Smooth muscle cell (in vitro differentiated cells): ENCODE results near the gene RBM4B. TPM values are rescaled to one million over a fixed set of nuclear protein-coding genes. Genes with fewer than 3 reads are reported as not detected.

Experiments
- DNase-seq: peaks from one replicate; lab custom pipeline; 2025; ENCODE audit not compliant: unreplicated experiment; lab: John Stamatoyannopoulos, UW
- H2AFZ ChIP-seq: fragments of 200-600 bp; sonication (generic); 2 replicates; pipeline ENCODE4 v1.6.0; 2016; ENCODE audit warnings: antibody characterized with exemption, low read depth, mild to moderate bottlenecking
- H3F3A ChIP-seq: fragments of 200-600 bp; sonication (generic); 2 replicates; pipeline ENCODE4 v1.6.0; 2017; ENCODE audit warnings: antibody characterized with exemption, low read depth
- H3K27ac ChIP-seq: fragments of 200-600 bp; sonication (generic); 2 replicates; pipeline ENCODE4 v1.5.1; 2016; ENCODE audit warnings: low read depth, mild to moderate bottlenecking
- H3K27me3 ChIP-seq: fragments of 200-600 bp; sonication (generic); 2 replicates; pipeline ENCODE4 v1.6.1; 2016; ENCODE audit warnings: low read depth, mild to moderate bottlenecking
- H3K36me3 ChIP-seq: fragments of 200-600 bp; sonication (generic); 2 replicates; pipeline ENCODE4 v1.5.1; 2016; ENCODE audit warnings: low read depth
- H3K4me1 ChIP-seq: fragments of 200-600 bp; sonication (generic); 2 replicates; pipeline ENCODE4 v1.5.1; 2016; ENCODE audit warnings: low read depth
- H3K4me2 ChIP-seq: fragments of 200-600 bp; sonication (generic); 2 replicates; pipeline ENCODE4 v1.6.0; 2016; ENCODE audit warnings: mild to moderate bottlenecking
- H3K4me3 ChIP-seq: fragments of 200-600 bp; sonication (generic); 2 replicates; pipeline ENCODE4 v1.5.1; 2016; ENCODE audit warnings: mild to moderate bottlenecking
- H3K79me2 ChIP-seq: fragments of 200-600 bp; sonication (generic); 2 replicates; pipeline ENCODE4 v1.6.0; 2016; ENCODE audit warnings: low read depth, mild to moderate bottlenecking
- H3K9ac ChIP-seq: fragments of 200-600 bp; sonication (generic); 2 replicates; pipeline ENCODE4 v1.6.0; 2016; ENCODE audit warnings: low read depth
- H3K9me3 ChIP-seq: fragments of 200-600 bp; sonication (generic); replicated peaks from 2 replicates; pipeline ENCODE4 v1.5.1; 2016; ENCODE audit warnings: low read depth
- H4K20me1 ChIP-seq: fragments of 200-600 bp; sonication (generic); 2 replicates; pipeline ENCODE4 v1.6.0; 2016; ENCODE audit warnings: low read depth
- CTCF ChIP-seq: fragments of 200-600 bp; sonication (generic); IDR thresholded peaks from 2 replicates; pipeline ENCODE4 v1.5.1; 2017; ENCODE audit warnings: borderline replicate concordance, mild to moderate bottlenecking, antibody characterized with exemption; ENCODE audit not compliant: insufficient read depth, poor library complexity, severe bottlenecking
- WGBS: methylation state at CpG from one replicate; pipeline ENCODE4 v1.1.7; 2016; ENCODE audit warnings: low lambda C conversion rate; 5-methylcytosine and 5-hydroxymethylcytosine counted together
- polyA plus RNA-seq: library from polyadenylated mRNA; unstranded; fragments of >200 nt; fragmentation: Nextera tagmentation; extraction: Ambion mirVana; gene quantifications from 2 replicates; pipeline ENCODE4 v1.2.1, GENCODE V29; 2016
- total RNA-seq: library from RNA; depleted of rRNA; stranded (reverse); fragments of >200 nt; gene quantifications from 2 replicates; pipeline ENCODE4 v1.2.3, GENCODE V29; 2014

RBM4B gene
- total and polyA plus RNA-seq, 2 experiments from 2014 or later, result 17.0 to 17.8 TPM

GRCh38 chr11:66676282-66676919 lies 1.3 kb downstream of the RBM4B start:
- Histone ChIP-seq H3K4me2 (peak overlapping the region; percentile 92), H3K36me3 (no peaks in the 10 kb centered on the region), H3K27me3 (no peaks in the 10 kb centered on the region), H4K20me1 (peaks cover 47% of the 10 kb centered on the region), H3K9ac (peak overlapping the region; percentile 97), H3F3A (no peaks in the 10 kb centered on the region), H3K79me2 (peaks cover 57% of the 10 kb centered on the region), H3K9me3 (no peaks in the 10 kb centered on the region), H3K27ac (peak overlapping the region; percentile 98), H2AFZ (no peak overlapping the region), H3K4me1 (peaks cover 20% of the 10 kb centered on the region), H3K4me3 (peak overlapping the region; percentile 83)
- DNase-seq, result no peak
- 83% methylated on average over 16 of the region's 16 CpGs for WGBS
- no peak for TF ChIP-seq CTCF

GRCh38 chr11:66674964-66675602 lies 2.6 kb downstream of the RBM4B start:
- Histone ChIP-seq H3K27ac (no peak overlapping the region), H3K4me2 (peak overlapping the region; percentile 92), H3K9ac (no peak overlapping the region), H4K20me1 (peaks cover 60% of the 10 kb centered on the region), H3K4me1 (peaks cover 20% of the 10 kb centered on the region), H3K79me2 (peaks cover 70% of the 10 kb centered on the region), H3K4me3 (peak overlapping the region; percentile 83), H3K9me3 (no peaks in the 10 kb centered on the region), H3K36me3 (no peaks in the 10 kb centered on the region), H3F3A (no peaks in the 10 kb centered on the region), H3K27me3 (no peaks in the 10 kb centered on the region), H2AFZ (no peak overlapping the region)
- WGBS, result 97% methylated on average over 2 of the region's 2 CpGs
- TF ChIP-seq CTCF, result no peak
- no peak for DNase-seq

- Histone ChIP-seq H3K27ac (no peak overlapping the region), H3K4me3 (no peak overlapping the region), H3K27me3 (no peaks in the 10 kb centered on the region), H2AFZ (no peak overlapping the region), H3K9me3 (no peaks in the 10 kb centered on the region), H3K79me2 (peaks cover 87% of the 10 kb centered on the region), H3K36me3 (peaks cover 5% of the 10 kb centered on the region), H3K4me2 (no peak overlapping the region), H3K9ac (no peak overlapping the region), H3K4me1 (peaks cover 12% of the 10 kb centered on the region), H4K20me1 (peaks cover 97% of the 10 kb centered on the region), H3F3A (peaks cover 10% of the 10 kb centered on the region)
- 81% methylated on average over 5 of the region's 5 CpGs for WGBS
- no peak for TF ChIP-seq CTCF
- DNase-seq, result no peak
Observed at GRCh38 chr11:66670816-66671215, 6.9 kb downstream of the RBM4B start.

- Histone ChIP-seq H2AFZ (no peak overlapping the region), H3K9ac (no peak overlapping the region), H3K79me2 (peaks cover 67% of the 10 kb centered on the region), H3F3A (peaks cover 10% of the 10 kb centered on the region), H3K9me3 (no peaks in the 10 kb centered on the region), H3K27ac (no peak overlapping the region), H3K36me3 (peaks cover 5% of the 10 kb centered on the region), H3K27me3 (no peaks in the 10 kb centered on the region), H4K20me1 (peaks cover 99% of the 10 kb centered on the region), H3K4me3 (no peak overlapping the region), H3K4me2 (no peak overlapping the region), H3K4me1 (no peaks in the 10 kb centered on the region)
- TF ChIP-seq CTCF, result no peak
- WGBS, result 97% methylated on average over 11 of the region's 11 CpGs
- DNase-seq, result no peak
Observed at GRCh38 chr11:66665369-66665768, 12.3 kb downstream of the RBM4B start.
